ENCODE results near the gene MRPL34.

The MRPL34 gene

DNA sequence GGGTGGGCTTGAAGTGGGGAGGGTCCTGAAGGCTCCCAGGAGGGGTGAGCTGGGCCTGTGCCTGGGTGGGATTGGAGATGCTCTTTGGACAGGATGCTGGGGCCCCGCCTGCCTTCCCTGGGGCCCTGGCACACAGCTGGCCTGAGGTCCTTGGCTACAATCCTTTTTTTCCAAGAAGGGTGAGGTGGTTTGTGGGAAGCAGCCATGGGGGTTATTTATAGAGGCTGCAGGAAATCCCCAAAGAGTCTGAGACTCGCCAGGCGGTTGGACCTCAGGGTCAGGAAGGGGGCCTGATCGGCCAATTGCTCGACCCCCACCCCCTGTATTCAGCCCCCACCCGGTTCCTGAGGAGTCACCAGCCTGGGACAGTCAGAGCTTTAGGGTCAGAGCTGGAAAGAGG is 41.7 kb downstream of the MRPL34 start:
- no peak for DNase-seq

DNA sequence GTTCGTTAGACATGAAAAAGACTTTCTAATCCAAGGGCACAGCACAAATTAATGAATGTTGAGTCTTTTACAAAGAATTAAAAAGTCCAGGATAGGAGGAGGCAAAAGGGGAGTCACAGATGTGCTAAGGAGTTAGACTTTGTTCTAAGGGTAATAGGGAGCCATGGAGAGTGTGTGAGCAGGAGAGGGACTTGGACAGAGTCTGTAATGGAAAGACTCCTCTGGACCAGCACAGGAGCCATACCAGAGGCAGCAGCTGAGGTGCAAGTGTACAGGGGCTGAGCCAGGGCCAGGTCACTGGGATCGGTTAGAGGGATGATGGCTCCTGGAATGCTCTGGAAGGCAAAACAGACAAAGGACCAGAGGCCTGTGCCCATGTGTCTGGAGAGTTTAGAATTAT is 42.2 kb downstream of the MRPL34 start:
- DNase-seq = no peak

- no peak for DNase-seq
Observed at GRCh38 chr19:17348700-17349099, 43.0 kb downstream of the MRPL34 start.

DNA sequence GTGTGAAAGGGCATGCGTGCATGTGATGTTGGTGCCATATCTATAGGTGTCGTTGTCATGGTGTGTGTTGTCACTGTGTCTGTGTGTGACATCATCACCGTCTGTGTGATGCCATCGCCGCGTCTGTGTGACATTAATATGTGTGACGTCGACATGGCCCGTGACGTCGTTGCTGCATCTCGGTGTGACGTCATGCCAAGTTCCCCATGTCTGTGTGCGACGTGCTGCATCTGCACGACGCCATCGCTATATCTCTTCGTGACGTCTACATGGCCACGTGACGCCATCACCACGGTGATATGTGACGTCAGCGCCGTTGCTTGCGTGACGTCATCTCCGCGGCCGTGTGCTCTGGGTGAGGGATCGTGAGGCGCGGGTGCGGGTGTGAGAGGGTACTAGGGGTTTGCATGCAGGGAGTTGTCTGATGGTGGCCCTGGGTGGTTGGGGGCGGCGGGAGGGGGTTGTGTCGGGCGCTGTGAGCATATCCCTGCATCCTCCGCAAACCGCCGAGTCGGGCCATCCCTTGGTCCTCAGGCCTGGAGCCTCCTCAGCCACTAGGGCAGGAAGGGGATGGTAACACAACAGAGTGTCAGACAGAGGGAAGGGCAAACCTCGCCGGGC is 46.3 kb downstream of the MRPL34 start:
- no peak for DNase-seq

DNA sequence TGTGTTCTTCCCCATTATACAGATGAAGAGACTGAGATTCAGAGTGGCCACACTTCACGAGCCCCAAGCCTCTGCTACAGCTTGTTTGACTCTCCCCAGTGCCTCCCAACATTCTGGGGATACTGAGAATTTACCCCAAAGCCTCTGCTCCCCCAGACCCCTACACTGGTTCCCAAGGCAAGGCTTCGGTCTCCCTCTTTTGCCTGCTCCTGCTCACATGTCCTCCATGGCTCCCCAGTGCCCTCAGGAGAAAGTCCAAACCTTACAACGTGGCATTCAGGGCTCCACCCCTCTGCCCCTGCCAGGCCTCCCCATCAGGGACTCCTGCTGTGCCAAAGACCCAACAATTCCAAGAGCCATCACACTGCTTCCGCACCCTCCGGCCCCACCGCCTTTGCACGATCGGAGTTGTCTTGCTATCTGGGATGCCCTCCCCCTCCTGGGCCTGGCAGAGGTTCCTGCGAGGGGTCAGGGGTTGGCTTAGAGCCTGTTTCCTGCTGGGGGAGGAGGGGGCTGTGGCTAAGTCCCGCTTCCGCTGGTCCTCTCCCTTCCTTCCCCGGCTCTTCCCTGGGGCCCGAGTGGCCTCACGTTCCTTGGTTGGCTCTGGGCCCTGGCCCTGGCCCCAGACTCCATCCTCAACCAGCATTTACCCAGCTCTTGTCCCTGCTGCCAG is 47.1 kb downstream of the MRPL34 start:
- no peak for DNase-seq

DNA sequence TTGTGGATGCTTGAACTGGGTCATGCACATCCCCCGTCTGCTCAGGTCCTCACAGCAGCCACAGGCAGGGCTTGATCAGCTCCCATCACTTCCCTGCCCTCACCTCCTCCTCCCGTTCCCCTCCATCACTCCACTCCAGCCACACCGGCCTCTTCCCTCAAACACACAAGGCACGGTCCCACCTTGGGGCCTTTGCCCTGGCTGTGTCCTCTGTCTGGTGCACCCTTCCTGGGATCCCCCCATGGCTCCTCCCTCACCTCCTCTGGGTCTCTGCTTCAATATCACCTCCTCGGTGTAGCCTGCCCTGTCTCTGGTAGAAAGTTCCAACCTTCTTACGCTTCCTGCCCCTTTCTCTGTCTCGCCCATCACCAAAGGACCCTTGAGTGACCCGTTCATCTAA is 47.7 kb downstream of the MRPL34 start:
- no peak for DNase-seq

Measured in NCI-H2029 treated with DMSO at 0.1 percent for 48 hours (cell line).